SU-DHL-6 (cell line): ENCODE results near the gene ITFG1.

Experiments used
- EZH2phosphoT487 ChIP-seq: fragments of 200-600 bp; sonication (generic), shearing (Covaris generic); conservative IDR thresholded peaks from 2 replicates; pipeline ENCODE4 v1.6.1; 2018; ENCODE audit warnings: mild to moderate bottlenecking, antibody characterized with exemption, low read length, moderate library complexity, mixed read lengths
- TF ChIP-seq, protein P1 (sequence below): fragments of 200-600 bp; sonication (generic); IDR thresholded peaks from one replicate; pipeline ENCODE4 v1.5.1; 2017; ENCODE audit warnings: antibody characterized with exemption, mild to moderate bottlenecking, low read length, moderate library complexity; ENCODE audit not compliant: insufficient read depth, poor library complexity, severe bottlenecking

- TF ChIP-seq, protein P1, sequence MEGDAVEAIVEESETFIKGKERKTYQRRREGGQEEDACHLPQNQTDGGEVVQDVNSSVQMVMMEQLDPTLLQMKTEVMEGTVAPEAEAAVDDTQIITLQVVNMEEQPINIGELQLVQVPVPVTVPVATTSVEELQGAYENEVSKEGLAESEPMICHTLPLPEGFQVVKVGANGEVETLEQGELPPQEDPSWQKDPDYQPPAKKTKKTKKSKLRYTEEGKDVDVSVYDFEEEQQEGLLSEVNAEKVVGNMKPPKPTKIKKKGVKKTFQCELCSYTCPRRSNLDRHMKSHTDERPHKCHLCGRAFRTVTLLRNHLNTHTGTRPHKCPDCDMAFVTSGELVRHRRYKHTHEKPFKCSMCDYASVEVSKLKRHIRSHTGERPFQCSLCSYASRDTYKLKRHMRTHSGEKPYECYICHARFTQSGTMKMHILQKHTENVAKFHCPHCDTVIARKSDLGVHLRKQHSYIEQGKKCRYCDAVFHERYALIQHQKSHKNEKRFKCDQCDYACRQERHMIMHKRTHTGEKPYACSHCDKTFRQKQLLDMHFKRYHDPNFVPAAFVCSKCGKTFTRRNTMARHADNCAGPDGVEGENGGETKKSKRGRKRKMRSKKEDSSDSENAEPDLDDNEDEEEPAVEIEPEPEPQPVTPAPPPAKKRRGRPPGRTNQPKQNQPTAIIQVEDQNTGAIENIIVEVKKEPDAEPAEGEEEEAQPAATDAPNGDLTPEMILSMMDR = no peak
- TF ChIP-seq EZH2phosphoT487 = no peak
Measured at GRCh38 chr16:47175152-47175551, 285.7 kb downstream of the ITFG1 start.
